Measurements from ENCODE around the gene CTSA.

- TF ChIP-seq, protein P1, sequence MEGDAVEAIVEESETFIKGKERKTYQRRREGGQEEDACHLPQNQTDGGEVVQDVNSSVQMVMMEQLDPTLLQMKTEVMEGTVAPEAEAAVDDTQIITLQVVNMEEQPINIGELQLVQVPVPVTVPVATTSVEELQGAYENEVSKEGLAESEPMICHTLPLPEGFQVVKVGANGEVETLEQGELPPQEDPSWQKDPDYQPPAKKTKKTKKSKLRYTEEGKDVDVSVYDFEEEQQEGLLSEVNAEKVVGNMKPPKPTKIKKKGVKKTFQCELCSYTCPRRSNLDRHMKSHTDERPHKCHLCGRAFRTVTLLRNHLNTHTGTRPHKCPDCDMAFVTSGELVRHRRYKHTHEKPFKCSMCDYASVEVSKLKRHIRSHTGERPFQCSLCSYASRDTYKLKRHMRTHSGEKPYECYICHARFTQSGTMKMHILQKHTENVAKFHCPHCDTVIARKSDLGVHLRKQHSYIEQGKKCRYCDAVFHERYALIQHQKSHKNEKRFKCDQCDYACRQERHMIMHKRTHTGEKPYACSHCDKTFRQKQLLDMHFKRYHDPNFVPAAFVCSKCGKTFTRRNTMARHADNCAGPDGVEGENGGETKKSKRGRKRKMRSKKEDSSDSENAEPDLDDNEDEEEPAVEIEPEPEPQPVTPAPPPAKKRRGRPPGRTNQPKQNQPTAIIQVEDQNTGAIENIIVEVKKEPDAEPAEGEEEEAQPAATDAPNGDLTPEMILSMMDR (IDR thresholded peaks at IDR 0.05 in 8 of 11, conservative IDR thresholded peaks at IDR 0.05 in 3 of 11) = no peak
- peak; percentile 42 to 68 (median 44) for TF ChIP-seq POLR2AphosphoS5 (IDR thresholded peaks at IDR 0.05)
- no peak for TF ChIP-seq POLR2A (IDR thresholded peaks at IDR 0.05)
Observed at GRCh38 chr20:45948261-45948733, 57.2 kb downstream of the CTSA start.
